SK-N-SH (cell line): ENCODE results near the gene SLC25A28.

Experiments
- CTCF ChIP-seq: fragments of 200-600 bp; sonication (generic); IDR thresholded peaks from 2 replicates; pipeline ENCODE4 v1.6.1; 2017; ENCODE audit warnings: antibody characterized with exemption, mild to moderate bottlenecking, moderate library complexity
- EP300 ChIP-seq, 2 experiments: IDR thresholded peaks; 2 replicates each; pipeline versions ENCODE4 v1.4.0 to v1.6.1; 2012; ENCODE audit warnings: borderline replicate concordance in 1 of 2, low read depth in 1 of 2, low read length in 1 of 2
- EZH2phosphoT487 ChIP-seq: fragments of 200-600 bp; sonication (generic); IDR thresholded peaks from 2 replicates; pipeline ENCODE4 v1.6.1; 2017; ENCODE audit warnings: low read depth, mixed run types, mild to moderate bottlenecking, antibody characterized with exemption, moderate library complexity, borderline replicate concordance
- GABPA ChIP-seq: IDR thresholded peaks from 2 replicates; pipeline ENCODE4 v1.4.0; 2012; ENCODE audit warnings: low read depth, mild to moderate bottlenecking
- POLR2AphosphoS5 ChIP-seq: IDR thresholded peaks from 2 replicates; pipeline ENCODE4 v1.6.1; 2012; ENCODE audit warnings: low read depth, low read length
- RFX5 ChIP-seq: IDR thresholded peaks from 2 replicates; pipeline ENCODE4 v1.6.1; 2012; ENCODE audit warnings: mild to moderate bottlenecking, improper control_type of control experiment, low read length
- SMC3 ChIP-seq: IDR thresholded peaks from 2 replicates; pipeline ENCODE4 v1.6.1; 2012; ENCODE audit warnings: low read depth, low read length, improper control_type of control experiment
- USF1 ChIP-seq: IDR thresholded peaks from 2 replicates; pipeline ENCODE4 v1.4.0; 2012; ENCODE audit warnings: low read depth, borderline replicate concordance
- USF2 ChIP-seq: fragments of 150-350 bp; IDR thresholded peaks from 2 replicates; pipeline ENCODE4 v1.6.1; 2017; ENCODE audit warnings: antibody characterized with exemption, low read length, low read depth, borderline replicate concordance

- no peak for TF ChIP-seq GABPA
- no peak for TF ChIP-seq SMC3
- TF ChIP-seq CTCF, result no peak
- TF ChIP-seq EZH2phosphoT487, result no peak
- no peak for TF ChIP-seq USF1
- TF ChIP-seq RFX5, result no peak
- TF ChIP-seq POLR2AphosphoS5, result no peak
- no peak for TF ChIP-seq EP300 (IDR thresholded peaks at IDR 0.05; ENCODE audit: borderline replicate concordance in 1 of 2, low read depth in 1 of 2, low read length in 1 of 2)
- TF ChIP-seq USF2, result no peak
Observed at GRCh38 chr10:99582255-99582770, 37.9 kb downstream of the SLC25A28 start.
